ENCODE measurements around the gene ZNF239.

DNA sequence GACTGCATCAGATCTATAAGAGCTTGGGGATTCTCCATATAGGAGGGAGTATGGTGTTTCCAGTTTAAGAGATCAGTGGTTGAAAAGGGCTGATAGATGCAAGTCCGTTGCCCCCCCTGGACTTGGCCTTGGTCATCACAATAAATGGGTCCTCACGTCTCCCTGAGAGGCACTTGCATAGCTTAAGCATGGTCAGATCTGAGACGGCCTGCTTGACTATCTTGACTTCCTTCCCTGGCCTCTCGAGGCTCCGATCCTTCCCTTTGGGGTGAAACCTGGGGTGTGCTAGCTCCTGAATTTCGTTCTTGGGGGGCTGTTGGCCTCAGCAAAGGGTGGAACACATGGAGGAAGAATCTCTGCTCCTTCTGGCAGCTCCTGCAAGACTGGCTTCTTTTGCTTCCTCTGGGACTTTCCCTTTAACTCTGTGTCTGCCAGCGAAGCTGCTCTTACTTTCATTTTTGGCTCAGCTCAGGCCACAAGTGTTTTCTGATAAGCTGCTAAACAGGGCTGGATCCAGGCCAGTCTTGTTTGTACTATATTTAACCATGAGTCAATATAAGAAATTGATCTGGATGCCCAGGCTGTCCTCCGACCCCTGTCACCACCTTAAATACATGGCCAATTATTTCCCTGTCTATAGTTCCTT lies 20.7 kb upstream of the ZNF239 start:
- TF ChIP-seq, protein P1, sequence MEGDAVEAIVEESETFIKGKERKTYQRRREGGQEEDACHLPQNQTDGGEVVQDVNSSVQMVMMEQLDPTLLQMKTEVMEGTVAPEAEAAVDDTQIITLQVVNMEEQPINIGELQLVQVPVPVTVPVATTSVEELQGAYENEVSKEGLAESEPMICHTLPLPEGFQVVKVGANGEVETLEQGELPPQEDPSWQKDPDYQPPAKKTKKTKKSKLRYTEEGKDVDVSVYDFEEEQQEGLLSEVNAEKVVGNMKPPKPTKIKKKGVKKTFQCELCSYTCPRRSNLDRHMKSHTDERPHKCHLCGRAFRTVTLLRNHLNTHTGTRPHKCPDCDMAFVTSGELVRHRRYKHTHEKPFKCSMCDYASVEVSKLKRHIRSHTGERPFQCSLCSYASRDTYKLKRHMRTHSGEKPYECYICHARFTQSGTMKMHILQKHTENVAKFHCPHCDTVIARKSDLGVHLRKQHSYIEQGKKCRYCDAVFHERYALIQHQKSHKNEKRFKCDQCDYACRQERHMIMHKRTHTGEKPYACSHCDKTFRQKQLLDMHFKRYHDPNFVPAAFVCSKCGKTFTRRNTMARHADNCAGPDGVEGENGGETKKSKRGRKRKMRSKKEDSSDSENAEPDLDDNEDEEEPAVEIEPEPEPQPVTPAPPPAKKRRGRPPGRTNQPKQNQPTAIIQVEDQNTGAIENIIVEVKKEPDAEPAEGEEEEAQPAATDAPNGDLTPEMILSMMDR (IDR thresholded peaks at IDR 0.05; ENCODE audit: insufficient read depth, low read length), result no peak
- no peak for TF ChIP-seq POLR2AphosphoS5 (IDR thresholded peaks at IDR 0.05; ENCODE audit: low read depth)
- no peak for TF ChIP-seq SPI1 (IDR thresholded peaks at IDR 0.05; ENCODE audit: borderline replicate concordance, low read depth)
- no peak for TF ChIP-seq GABPA (IDR thresholded peaks at IDR 0.05; ENCODE audit: low read depth)
